Stimulated activated CD8-positive, alpha-beta memory T cell treated with anti-CD3 and anti-CD28 coated beads, Interleukin-15, amount 100 ng/mL, for 4 hours (primary cell): Measurements from ENCODE around the gene CLCNKA.
A peak's percentile ranks its signal among the peaks of the same experiment; 100 is the strongest.

Experiments used
- DNase-seq, 2 donors: peaks; one replicate each; pipeline ENCODE4 v3.0.0-alpha.2; 2020; ENCODE audit warnings: low read depth in 2 of 2

CLCNKA gene

GRCh38 chr1:16077406-16078245 is 55.8 kb downstream of the CLCNKA start:
- DNase-seq, result no peak

- peak; percentile 43 to 51 for DNase-seq
Observed at GRCh38 chr1:16078925-16079656, 57.3 kb downstream of the CLCNKA start.

- no peak for DNase-seq
Observed at GRCh38 chr1:16080422-16081150, 58.8 kb downstream of the CLCNKA start.

- DNase-seq, result no peak
Observed at GRCh38 chr1:16081636-16082035, 59.8 kb downstream of the CLCNKA start.

DNA sequence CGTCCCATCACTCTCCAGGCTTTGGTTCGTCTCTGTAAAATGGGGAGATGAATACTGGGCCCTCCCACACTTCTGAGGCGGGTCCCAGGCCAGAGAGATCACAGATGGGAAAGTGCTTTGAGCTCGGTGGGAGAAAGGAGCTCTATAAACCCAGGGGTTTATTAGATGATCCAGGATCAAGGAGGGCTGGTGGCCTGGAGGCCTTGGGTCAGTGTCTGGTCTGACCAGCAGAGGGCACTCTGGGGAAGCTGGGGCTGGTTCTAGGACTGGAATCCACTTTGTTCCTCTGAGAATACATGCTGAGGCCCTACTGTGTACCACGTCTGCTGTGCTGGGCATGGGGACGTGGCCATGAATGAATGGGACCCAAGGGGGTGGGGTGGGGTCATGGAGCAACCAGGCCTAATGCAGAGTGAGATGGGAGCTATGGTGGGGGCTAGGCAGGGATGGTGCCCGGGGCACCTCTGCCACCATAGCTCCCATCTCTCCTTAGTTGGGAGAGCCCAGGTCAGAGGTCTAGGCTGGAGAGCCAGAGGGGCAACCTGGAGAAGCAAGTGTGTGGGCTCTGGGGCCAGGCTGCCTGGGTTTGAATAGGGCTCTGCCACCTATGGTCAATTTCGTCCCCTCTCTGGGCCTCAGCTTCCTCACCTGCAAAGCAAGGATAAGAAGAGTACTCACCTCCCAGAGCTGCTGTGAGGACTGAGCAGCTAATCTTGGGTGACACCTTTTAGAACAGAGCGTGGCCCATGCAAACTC is 60.6 kb downstream of the CLCNKA start:
- peak in 1 of 2 donors; percentile 29 for DNase-seq

DNA sequence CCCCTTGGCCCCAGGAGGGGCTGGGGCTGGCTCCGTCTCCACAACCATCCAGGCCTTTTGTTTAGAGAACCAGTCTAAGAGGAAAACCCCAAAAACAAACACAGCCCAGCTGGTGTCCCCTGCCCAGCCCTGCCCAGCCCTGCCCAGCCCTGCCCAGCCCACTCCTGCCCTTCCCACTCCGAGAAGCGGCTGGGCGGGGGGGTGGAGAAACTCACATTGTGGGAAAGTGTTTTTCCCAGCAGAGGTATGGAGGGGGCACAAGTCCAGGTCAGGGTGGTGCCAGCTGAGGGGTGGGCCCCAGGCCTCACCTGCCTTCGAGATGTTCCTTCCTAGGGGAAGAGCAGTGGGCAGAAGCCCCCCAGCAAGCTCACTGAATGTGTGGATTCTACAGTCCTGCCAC is 61.6 kb downstream of the CLCNKA start:
- no peak for DNase-seq
